ENCODE results near the gene MAP4K4. TPM values are rescaled to one million over a fixed set of nuclear protein-coding genes. Genes with fewer than 3 reads are reported as not detected.

The MAP4K4 gene
- polyA plus RNA-seq, 3 donors, result 5.3 to 66.9 (median 8.7) TPM

DNA sequence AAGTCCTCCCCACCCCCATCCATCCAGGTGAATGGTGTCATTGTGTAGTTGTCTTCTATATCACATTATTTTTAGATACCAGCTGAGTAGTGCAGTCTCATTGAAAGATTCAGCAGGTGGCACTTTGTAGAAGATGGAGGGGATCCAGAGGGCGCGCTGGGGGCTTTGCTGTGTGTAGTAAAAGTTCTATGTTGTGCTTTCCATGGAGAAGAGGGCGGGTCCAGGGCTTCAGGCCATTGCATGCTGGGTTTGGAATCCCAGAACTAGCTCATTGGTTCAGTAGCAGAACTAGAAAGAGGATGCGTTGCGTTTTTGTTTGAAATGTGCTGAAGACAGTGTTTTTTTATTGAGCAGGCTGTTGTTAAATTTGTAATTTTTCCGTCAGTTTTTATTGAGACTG lies 120.0 kb downstream of the MAP4K4 start:
- no peak overlapping the region for H3K4me3 ChIP-seq (replicated peaks in 1 of 3; ENCODE audit: low read depth in 2 of 3, low read length in 3 of 3)

DNA sequence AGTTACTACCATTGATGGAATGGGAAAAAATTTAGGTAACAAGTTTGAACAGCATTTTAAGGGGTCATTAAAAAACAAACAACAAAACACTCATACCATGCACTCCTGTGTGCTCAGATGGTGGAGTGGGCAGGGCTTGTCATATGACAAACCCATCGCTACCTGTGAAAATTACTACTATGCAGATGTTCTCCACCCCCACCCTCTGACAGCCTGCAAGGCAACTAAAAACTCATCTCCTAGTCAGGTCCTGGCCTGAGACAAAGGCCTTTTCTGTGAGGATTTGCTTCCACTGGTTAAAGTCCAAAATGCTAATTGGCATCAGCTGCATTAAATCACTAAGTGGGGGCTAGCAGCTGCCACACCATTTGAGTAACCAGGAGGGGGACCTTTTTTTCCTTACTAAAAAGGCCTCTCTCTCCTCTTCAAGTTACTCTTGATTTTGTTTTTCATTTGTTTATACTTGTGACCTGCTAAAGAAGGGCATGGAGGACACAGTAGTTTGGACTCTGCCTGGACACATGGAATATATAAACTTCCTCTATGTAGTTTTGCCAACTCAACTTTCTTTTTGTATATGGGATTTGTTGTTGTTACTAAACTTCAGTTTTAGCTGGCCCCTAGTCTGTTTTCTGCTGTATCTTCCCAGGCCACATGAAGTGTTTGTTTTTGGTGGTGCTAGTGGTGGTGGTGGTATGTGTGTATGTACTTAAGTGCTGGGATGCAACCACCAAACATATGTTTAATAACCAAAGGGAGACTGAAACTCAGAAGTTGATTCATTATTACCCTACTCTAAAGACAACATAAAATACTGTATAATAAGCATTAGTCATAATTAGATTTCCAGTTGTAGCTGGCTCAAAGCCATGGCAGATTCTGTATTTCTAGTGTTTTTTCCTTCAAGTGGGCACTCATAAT lies 121.3 kb downstream of the MAP4K4 start:
- Histone ChIP-seq H3K4me3 (replicated peaks in 1 of 3; ENCODE audit: low read depth in 2 of 3, low read length in 3 of 3) (no peak overlapping the region), H3K4me2 (replicated peaks; ENCODE audit: extremely low read depth, low read length, poor library complexity, severe bottlenecking) (no peak overlapping the region), H3K4me1 (ENCODE audit: control insufficient read depth in 1 of 2, insufficient read depth in 2 of 2, low read length in 2 of 2) (peaks cover 0 to 10% of the 10 kb centered on the region in 2 donors), H3K27ac (ENCODE audit: low read depth in 1 of 2, low read length in 2 of 2) (no peak overlapping the region), H3K9ac (ENCODE audit: insufficient read depth, low read length, poor library complexity, severe bottlenecking) (no peak overlapping the region), H3K79me2 (ENCODE audit: insufficient read depth, low read length) (peaks cover 100% of the 10 kb centered on the region), H3K36me3 (replicated peaks in 1 of 2; ENCODE audit: control insufficient read depth in 1 of 2, insufficient read depth in 2 of 2, low read length in 2 of 2) (no peaks in the 10 kb centered on the region), H4K20me1 (ENCODE audit: insufficient read depth, low read length) (peaks cover 100% of the 10 kb centered on the region), H3K9me3 (replicated peaks in 1 of 2; ENCODE audit: control insufficient read depth in 1 of 2, insufficient read depth in 1 of 2, low read length in 2 of 2) (no peaks in the 10 kb centered on the region), H2AFZ (ENCODE audit: insufficient read depth, low read depth, low read length, poor library complexity, severe bottlenecking) (no peak overlapping the region), H3K27me3 (ENCODE audit: control insufficient read depth in 2 of 2, insufficient read depth in 2 of 2, low read length in 2 of 2) (no peaks in the 10 kb centered on the region)
- WGBS (ENCODE audit: insufficient coverage), result no CpG with 5 or more reads among the region's 1 CpG
- intact Hi-C loops (cut with micrococcal nuclease), result no loop called here
- H3K27ac Mint-ChIP-seq, result no peak overlapping the region
- H3K4me1 Mint-ChIP-seq, result peaks cover 31% of the 10 kb centered on the region
- TF ChIP-seq, protein P1, sequence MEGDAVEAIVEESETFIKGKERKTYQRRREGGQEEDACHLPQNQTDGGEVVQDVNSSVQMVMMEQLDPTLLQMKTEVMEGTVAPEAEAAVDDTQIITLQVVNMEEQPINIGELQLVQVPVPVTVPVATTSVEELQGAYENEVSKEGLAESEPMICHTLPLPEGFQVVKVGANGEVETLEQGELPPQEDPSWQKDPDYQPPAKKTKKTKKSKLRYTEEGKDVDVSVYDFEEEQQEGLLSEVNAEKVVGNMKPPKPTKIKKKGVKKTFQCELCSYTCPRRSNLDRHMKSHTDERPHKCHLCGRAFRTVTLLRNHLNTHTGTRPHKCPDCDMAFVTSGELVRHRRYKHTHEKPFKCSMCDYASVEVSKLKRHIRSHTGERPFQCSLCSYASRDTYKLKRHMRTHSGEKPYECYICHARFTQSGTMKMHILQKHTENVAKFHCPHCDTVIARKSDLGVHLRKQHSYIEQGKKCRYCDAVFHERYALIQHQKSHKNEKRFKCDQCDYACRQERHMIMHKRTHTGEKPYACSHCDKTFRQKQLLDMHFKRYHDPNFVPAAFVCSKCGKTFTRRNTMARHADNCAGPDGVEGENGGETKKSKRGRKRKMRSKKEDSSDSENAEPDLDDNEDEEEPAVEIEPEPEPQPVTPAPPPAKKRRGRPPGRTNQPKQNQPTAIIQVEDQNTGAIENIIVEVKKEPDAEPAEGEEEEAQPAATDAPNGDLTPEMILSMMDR (IDR thresholded peaks at IDR 0.05), result no peak
- no peaks in the 10 kb centered on the region for H3K9me3 Mint-ChIP-seq
- no peak overlapping the region for H3K4me3 Mint-ChIP-seq
- H3K27me3 Mint-ChIP-seq (ENCODE audit: low read depth in 3 of 3), result no peaks in the 10 kb centered on the region
- H3K36me3 Mint-ChIP-seq, result peaks cover 9 to 13% of the 10 kb centered on the region in 2 donors
- no peak for DNase-seq

More for the DNA sequence above, 120.0 kb downstream of the MAP4K4 start:
- peaks cover 99% of the 10 kb centered on the region for H4K20me1 ChIP-seq (ENCODE audit: insufficient read depth, low read length)
- WGBS (ENCODE audit: insufficient coverage), result 98% methylated on average over 6 of the region's 6 CpGs
- H2AFZ ChIP-seq (ENCODE audit: insufficient read depth, low read depth, low read length, poor library complexity, severe bottlenecking), result no peak overlapping the region
- H3K79me2 ChIP-seq (ENCODE audit: insufficient read depth, low read length), result peaks cover 99% of the 10 kb centered on the region
- Mint-ChIP-seq H3K36me3 (peaks cover 11 to 12% of the 10 kb centered on the region in 2 donors), H3K27ac (peak overlapping the region in 1 of 7 donors; percentile 3), H3K4me1 (peaks cover 20% of the 10 kb centered on the region), H3K4me3 (no peak overlapping the region), H3K9me3 (no peaks in the 10 kb centered on the region), H3K27me3 (ENCODE audit: low read depth in 3 of 3) (no peaks in the 10 kb centered on the region)
- no peaks in the 10 kb centered on the region for H3K36me3 ChIP-seq (replicated peaks in 1 of 2; ENCODE audit: control insufficient read depth in 1 of 2, insufficient read depth in 2 of 2, low read length in 2 of 2)
- no peaks in the 10 kb centered on the region for H3K27me3 ChIP-seq (ENCODE audit: control insufficient read depth in 2 of 2, insufficient read depth in 2 of 2, low read length in 2 of 2)
- TF ChIP-seq, protein P1 (IDR thresholded peaks at IDR 0.05), result no peak
- H3K9me3 ChIP-seq (replicated peaks in 1 of 2; ENCODE audit: control insufficient read depth in 1 of 2, insufficient read depth in 1 of 2, low read length in 2 of 2), result no peaks in the 10 kb centered on the region
- H3K9ac ChIP-seq (ENCODE audit: insufficient read depth, low read length, poor library complexity, severe bottlenecking), result no peak overlapping the region
- intact Hi-C loops (cut with micrococcal nuclease), result no loop called here
- H3K4me1 ChIP-seq (ENCODE audit: control insufficient read depth in 1 of 2, insufficient read depth in 2 of 2, low read length in 2 of 2), result no peaks in the 10 kb centered on the region
- no peak overlapping the region for H3K4me2 ChIP-seq (replicated peaks; ENCODE audit: extremely low read depth, low read length, poor library complexity, severe bottlenecking)
- no peak overlapping the region for H3K27ac ChIP-seq (ENCODE audit: low read depth in 1 of 2, low read length in 2 of 2)
- DNase-seq, result no peak
